Gastrocnemius medialis (tissue), 4 donors: ENCODE results near the gene TMEM62. TPM values are rescaled to one million over a fixed set of nuclear protein-coding genes. Genes with fewer than 3 reads are reported as not detected.

ENCODE experiments used
- ATAC-seq, 2 donors: fragments of 150-250 bp; one replicate each; pipeline ENCODE4 v1.9.1; 2016
- DNase-seq, 2 donors: peaks; one replicate each; pipeline ENCODE4 v3.0.0-alpha.2; 2019
- H3K27ac ChIP-seq, 4 donors: fragments of 200-600 bp; sonication (generic); 1 replicate in 1 of 4; 2 replicates in 3 of 4; pipeline ENCODE4 v1.5.1; 2016 to 2018; ENCODE audit warnings: mild to moderate bottlenecking in 2 of 4, moderate library complexity in 1 of 4
- H3K27me3 ChIP-seq, 3 donors: fragments of 200-600 bp; sonication (generic) in 2 of 3; 1 replicate in 1 of 3; 2 replicates in 2 of 3; pipeline versions ENCODE4 v1.5.1 to v1.6.0; 2016 to 2019; ENCODE audit warnings: mild to moderate bottlenecking in 1 of 3, moderate library complexity in 1 of 3
- H3K36me3 ChIP-seq, 2 donors: fragments of 200-600 bp; sonication (generic) in 1 of 2; one replicate each; pipeline ENCODE4 v1.5.1; 2017 to 2018
- H3K4me1 ChIP-seq, 2 donors: fragments of 200-600 bp; sonication (generic) in 1 of 2; one replicate each; pipeline ENCODE4 v1.5.1; 2016 to 2017; ENCODE audit warnings: mild to moderate bottlenecking in 2 of 2
- H3K4me3 ChIP-seq, 4 donors: fragments of 200-600 bp; sonication (generic) in 3 of 4; 1 replicate in 1 of 4; 2 replicates in 3 of 4; pipeline ENCODE4 v1.5.1; 2016 to 2019; ENCODE audit warnings: mild to moderate bottlenecking in 2 of 4
- H3K9me3 ChIP-seq, 3 donors: fragments of 200-600 bp; sonication (generic) in 2 of 3; 1 replicate in 1 of 3; 2 replicates in 2 of 3; pipeline ENCODE4 v1.5.1; 2016 to 2019
- CTCF ChIP-seq, 5 experiments: fragments of 450-650 bp in 3 of 5; fragments of 200-600 bp in 2 of 5; sonication (generic) in 2 of 5; IDR thresholded peaks in 4 of 5; conservative IDR thresholded peaks in 1 of 5; 1 replicate in 4 of 5; 2 replicates in 1 of 5; pipeline ENCODE4 v1.5.1; 2016 to 2019; ENCODE audit warnings: antibody characterized with exemption in 5 of 5, mild to moderate bottlenecking in 3 of 5, moderate library complexity in 3 of 5
- POLR2A ChIP-seq, 2 donors: fragments of 450-650 bp; IDR thresholded peaks; one replicate each; pipeline ENCODE4 v1.6.1; 2017; ENCODE audit warnings: antibody characterized with exemption in 2 of 2, mild to moderate bottlenecking in 2 of 2, moderate library complexity in 2 of 2
- in situ Hi-C, 4 donors: fragments of 200-750 bp; cut with MboI; loops; one replicate each; pipeline versions ENCODE4 v1.15.0 to v1.8.0; 2017; ENCODE audit warnings: low sequenced_read_pairs in 4 of 4
- intact Hi-C: fragments of 100-400 bp; cut with DNase I; formaldehyde crosslinking; loops from one replicate; pipeline ENCODE4 v1.15.1; 2023; ENCODE audit warnings: low total_unique reads
- total RNA-seq, 4 donors: library from RNA; depleted of rRNA; stranded (reverse); fragments of >200 nt; gene quantifications; one replicate each; pipeline versions ENCODE4 v1.1.0 to v1.2.3, GENCODE V29; 2016

TMEM62 gene
- total RNA-seq, 4 donors from 2014 or later: 13.1 to 16.7 (median 16.3) TPM

- no peak for TF ChIP-seq POLR2A (IDR thresholded peaks at IDR 0.05)
- no peak for TF ChIP-seq CTCF (IDR thresholded peaks at IDR 0.05 in 4 of 5, conservative IDR thresholded peaks at IDR 0.05 in 1 of 5)
- Histone ChIP-seq H3K4me1 (peaks cover 0 to 14% of the 10 kb centered on the region in 2 donors), H3K36me3 (no peaks in the 10 kb centered on the region)
Observed at GRCh38 chr15:43093026-43093425, 40.4 kb upstream of the TMEM62 start.

GRCh38 chr15:43094416-43095030 is 38.9 kb upstream of the TMEM62 start:
- no peaks in the 10 kb centered on the region for H3K36me3 ChIP-seq
- H3K4me1 ChIP-seq: peaks cover 0 to 14% of the 10 kb centered on the region in 2 donors
- no peak for DNase-seq
- intact Hi-C loops: no loop called here
- TF ChIP-seq POLR2A (IDR thresholded peaks at IDR 0.05) (no peak), CTCF (IDR thresholded peaks at IDR 0.05 in 4 of 5, conservative IDR thresholded peaks at IDR 0.05 in 1 of 5) (no peak)
- no peak for ATAC-seq
- H3K27me3 ChIP-seq: no peaks in the 10 kb centered on the region
- H3K27ac ChIP-seq: no peak overlapping the region
- H3K9me3 ChIP-seq: no peaks in the 10 kb centered on the region
- in situ Hi-C loops: no loop called here
- no peak overlapping the region for H3K4me3 ChIP-seq

More at GRCh38 chr15:43093026-43093425, 40.4 kb upstream of the TMEM62 start:
- Histone ChIP-seq H3K4me3 (no peak overlapping the region), H3K27ac (no peak overlapping the region), H3K27me3 (no peaks in the 10 kb centered on the region), H3K9me3 (no peaks in the 10 kb centered on the region)
- no peak for DNase-seq
- ATAC-seq: no peak
- intact Hi-C loops (no loop called here), in situ Hi-C loops (no loop called here)

GRCh38 chr15:43095243-43095642 is 38.1 kb upstream of the TMEM62 start:
- Histone ChIP-seq H3K27me3 (no peaks in the 10 kb centered on the region), H3K9me3 (no peaks in the 10 kb centered on the region), H3K27ac (peak overlapping the region in 1 of 4 donors; percentile 2), H3K4me3 (no peak overlapping the region), H3K36me3 (no peaks in the 10 kb centered on the region), H3K4me1 (peaks cover 0 to 14% of the 10 kb centered on the region in 2 donors)
- ATAC-seq (no peak), DNase-seq (no peak)
- in situ Hi-C loops (no loop called here), intact Hi-C loops (no loop called here)
- TF ChIP-seq POLR2A (IDR thresholded peaks at IDR 0.05): no peak
- TF ChIP-seq CTCF (IDR thresholded peaks at IDR 0.05 in 4 of 5, conservative IDR thresholded peaks at IDR 0.05 in 1 of 5): no peak

GRCh38 chr15:43095708-43096347 is 37.6 kb upstream of the TMEM62 start:
- intact Hi-C loops (no loop called here), in situ Hi-C loops (no loop called here)
- Histone ChIP-seq H3K4me1 (peaks cover under 1 to 14% of the 10 kb centered on the region in 2 donors), H3K9me3 (no peaks in the 10 kb centered on the region), H3K4me3 (no peak overlapping the region), H3K36me3 (no peaks in the 10 kb centered on the region), H3K27ac (no peak overlapping the region), H3K27me3 (no peaks in the 10 kb centered on the region)
- TF ChIP-seq CTCF (IDR thresholded peaks at IDR 0.05 in 4 of 5, conservative IDR thresholded peaks at IDR 0.05 in 1 of 5) (no peak), POLR2A (IDR thresholded peaks at IDR 0.05) (no peak)
- DNase-seq (no peak), ATAC-seq (no peak)
